Mammary epithelial cell (primary cell): Measurements from ENCODE around the gene GRM4.

ENCODE experiments used
- EZH2 ChIP-seq: IDR thresholded peaks from 2 replicates; pipeline ENCODE4 v1.6.1; 2012; ENCODE audit warnings: low read length, inconsistent platforms, borderline replicate concordance
- TF ChIP-seq, protein P1 (sequence below), 2 donors: IDR thresholded peaks in 1 of 2; conservative IDR thresholded peaks in 1 of 2; 2 replicates each; pipeline ENCODE4 v1.5.1; 2011 to 2012; ENCODE audit warnings: inconsistent platforms in 2 of 2, low read length in 2 of 2, mild to moderate bottlenecking in 2 of 2, control low read depth in 1 of 2, low read depth in 1 of 2; ENCODE audit not compliant: insufficient read depth in 1 of 2; ENCODE audit errors: extremely low read depth in 1 of 2

DNA sequence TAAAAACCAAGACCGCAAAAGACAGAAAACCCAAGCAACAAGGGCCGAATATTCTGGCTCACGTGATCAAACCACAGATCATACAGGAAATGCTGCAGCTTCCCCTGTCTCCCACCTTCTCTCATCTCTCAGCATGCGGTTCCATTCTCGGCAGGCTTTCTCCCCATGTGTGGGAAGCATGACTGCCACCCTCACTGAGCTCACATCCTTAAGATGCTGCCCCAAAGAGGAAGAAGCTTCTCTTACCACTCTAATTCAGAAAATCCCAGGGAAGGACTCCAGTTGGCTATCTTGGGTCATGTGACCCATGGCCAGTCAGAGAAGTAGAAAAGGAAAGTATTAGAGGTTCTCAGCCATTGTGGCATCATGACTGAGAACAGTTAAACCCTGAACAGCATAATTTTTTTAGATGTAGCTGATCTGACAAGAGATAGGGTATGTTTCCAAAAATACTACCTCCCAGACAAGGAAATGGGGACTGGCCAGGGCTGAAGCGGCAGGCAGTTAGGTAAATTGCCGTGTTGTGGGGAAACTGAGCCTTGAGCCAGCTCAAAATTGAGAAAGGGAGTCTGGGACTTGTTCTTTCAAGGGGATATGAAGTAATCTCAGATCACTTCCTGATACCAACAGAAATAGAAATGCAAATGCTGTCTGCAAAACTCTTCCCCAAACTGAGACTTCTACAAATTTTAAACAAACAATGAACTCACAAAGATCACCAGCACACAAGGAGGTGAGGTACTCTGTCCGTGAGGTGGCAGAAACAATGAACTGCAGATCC lies 37.1 kb upstream of the GRM4 start:
- TF ChIP-seq, protein P1, sequence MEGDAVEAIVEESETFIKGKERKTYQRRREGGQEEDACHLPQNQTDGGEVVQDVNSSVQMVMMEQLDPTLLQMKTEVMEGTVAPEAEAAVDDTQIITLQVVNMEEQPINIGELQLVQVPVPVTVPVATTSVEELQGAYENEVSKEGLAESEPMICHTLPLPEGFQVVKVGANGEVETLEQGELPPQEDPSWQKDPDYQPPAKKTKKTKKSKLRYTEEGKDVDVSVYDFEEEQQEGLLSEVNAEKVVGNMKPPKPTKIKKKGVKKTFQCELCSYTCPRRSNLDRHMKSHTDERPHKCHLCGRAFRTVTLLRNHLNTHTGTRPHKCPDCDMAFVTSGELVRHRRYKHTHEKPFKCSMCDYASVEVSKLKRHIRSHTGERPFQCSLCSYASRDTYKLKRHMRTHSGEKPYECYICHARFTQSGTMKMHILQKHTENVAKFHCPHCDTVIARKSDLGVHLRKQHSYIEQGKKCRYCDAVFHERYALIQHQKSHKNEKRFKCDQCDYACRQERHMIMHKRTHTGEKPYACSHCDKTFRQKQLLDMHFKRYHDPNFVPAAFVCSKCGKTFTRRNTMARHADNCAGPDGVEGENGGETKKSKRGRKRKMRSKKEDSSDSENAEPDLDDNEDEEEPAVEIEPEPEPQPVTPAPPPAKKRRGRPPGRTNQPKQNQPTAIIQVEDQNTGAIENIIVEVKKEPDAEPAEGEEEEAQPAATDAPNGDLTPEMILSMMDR (conservative IDR thresholded peaks at IDR 0.05 in 1 of 2, IDR thresholded peaks at IDR 0.05 in 1 of 2; ENCODE audit: extremely low read depth in 1 of 2, insufficient read depth in 1 of 2, low read depth in 1 of 2, low read length in 2 of 2) = no peak
- TF ChIP-seq EZH2 = no peak
